Common myeloid progenitor, CD34-positive (primary cell): ENCODE measurements around the gene AKAP1.

Experiments used
- CTCF ChIA-PET: fragments of 350-600 bp; sonication (Branson Sonifier 250); formaldehyde crosslinking; loops from one replicate; lab custom pipeline; 2021; ENCODE audit warnings: antibody characterized with exemption; lab: Charles Lee
- POLR2A ChIA-PET: fragments of 350-600 bp; sonication (Branson Sonifier 250); formaldehyde crosslinking; loops from one replicate; lab custom pipeline; 2021; ENCODE audit warnings: antibody characterized with exemption; lab: Charles Lee
- DNase-seq, 3 donors: peaks; one replicate each; pipeline versions ENCODE4 v3.0.0 to v3.0.0-alpha.2; 2013
- H3K27ac ChIP-seq, 2 experiments: 1 replicate in 1 of 2; 2 replicates in 1 of 2; pipeline ENCODE4 v1.7.0; 2013; ENCODE audit warnings: inconsistent platforms in 2 of 2, low read length in 2 of 2, mild to moderate bottlenecking in 2 of 2, low read depth in 1 of 2, moderate library complexity in 1 of 2; ENCODE audit not compliant: severe bottlenecking in 2 of 2, insufficient read depth in 1 of 2, poor library complexity in 1 of 2
- H3K27me3 ChIP-seq, 5 experiments: replicated peaks in 2 of 5; 1 replicate in 3 of 5; 2 replicates in 2 of 5; pipeline versions ENCODE4 v1.6.1 to v1.7.0; 2013; ENCODE audit warnings: low read length in 4 of 5, mild to moderate bottlenecking in 2 of 5, moderate library complexity in 2 of 5, inconsistent platforms in 1 of 5; ENCODE audit not compliant: insufficient read depth in 5 of 5, control insufficient read depth in 4 of 5
- H3K36me3 ChIP-seq, 4 experiments: 1 replicate in 2 of 4; 2 replicates in 2 of 4; pipeline versions ENCODE4 v1.6.1 to v1.7.0; 2013; ENCODE audit warnings: low read length in 3 of 4, control low read depth in 1 of 4, mild to moderate bottlenecking in 1 of 4; ENCODE audit not compliant: control insufficient read depth in 4 of 4, insufficient read depth in 4 of 4
- H3K4me1 ChIP-seq, 4 experiments: 1 replicate in 3 of 4; 2 replicates in 1 of 4; pipeline versions ENCODE4 v1.6.1 to v1.7.1; 2013; ENCODE audit warnings: low read length in 3 of 4, mild to moderate bottlenecking in 3 of 4, control low read depth in 1 of 4, inconsistent platforms in 1 of 4, moderate library complexity in 1 of 4; ENCODE audit not compliant: control insufficient read depth in 4 of 4, insufficient read depth in 4 of 4; ENCODE audit errors: control extremely low read depth in 1 of 4
- H3K4me3 ChIP-seq, 7 experiments: 1 replicate in 4 of 7; 2 replicates in 3 of 7; pipeline versions ENCODE4 v1.5.1 to v1.7.0; 2013; ENCODE audit warnings: mild to moderate bottlenecking in 7 of 7, low read length in 6 of 7, moderate library complexity in 6 of 7, inconsistent platforms in 2 of 7, low read depth in 2 of 7, control low read depth in 1 of 7; ENCODE audit not compliant: insufficient read depth in 4 of 7, control insufficient read depth in 1 of 7; ENCODE audit errors: extremely low read depth in 1 of 7
- H3K9me3 ChIP-seq, 5 experiments: 1 replicate in 4 of 5; 2 replicates in 1 of 5; pipeline versions ENCODE4 v1.6.1 to v1.7.1; 2013; ENCODE audit warnings: low read length in 4 of 5, mild to moderate bottlenecking in 2 of 5, inconsistent platforms in 1 of 5, low read depth in 1 of 5, moderate library complexity in 1 of 5; ENCODE audit not compliant: control insufficient read depth in 4 of 5, insufficient read depth in 2 of 5; ENCODE audit errors: control extremely low read depth in 1 of 5
- WGBS: methylation state at CpG from one replicate; pipeline ENCODE4 v1.1.5; 2013; ENCODE audit not compliant: insufficient coverage; 5-methylcytosine and 5-hydroxymethylcytosine counted together

Gene AKAP1

DNA sequence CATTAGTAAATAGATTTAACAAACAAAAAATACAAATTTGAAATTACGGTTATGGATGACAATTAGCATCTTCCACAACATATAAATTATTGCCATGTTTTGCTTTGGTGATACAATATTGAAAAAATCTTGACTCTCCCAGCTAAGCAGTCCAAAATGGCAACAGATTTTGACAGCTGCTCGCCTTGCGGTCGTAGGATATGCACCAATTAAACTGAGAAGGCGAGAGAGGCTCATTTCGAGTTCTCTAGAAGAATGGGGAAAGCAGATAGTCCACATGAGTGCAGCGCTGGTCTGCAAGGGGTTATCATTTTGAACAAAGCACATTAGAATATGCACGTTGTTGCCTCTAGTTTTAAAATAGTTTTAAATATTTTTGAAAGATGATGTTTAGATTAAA, 55.3 kb downstream of the AKAP1 start:
- no peaks in the 10 kb centered on the region for H3K9me3 ChIP-seq
- POLR2A ChIA-PET = no interaction called here
- no peaks in the 10 kb centered on the region for H3K27me3 ChIP-seq
- DNase-seq = no peak
- CTCF ChIA-PET = no interaction called here
- H3K4me3 ChIP-seq = no peak overlapping the region
- peaks cover 0 to 14% (median 13%) of the 10 kb centered on the region in 4 experiments for H3K4me1 ChIP-seq
- WGBS = 92% methylated on average over 7 of the region's 8 CpGs
- H3K27ac ChIP-seq = no peak overlapping the region
- no peaks in the 10 kb centered on the region for H3K36me3 ChIP-seq

DNA sequence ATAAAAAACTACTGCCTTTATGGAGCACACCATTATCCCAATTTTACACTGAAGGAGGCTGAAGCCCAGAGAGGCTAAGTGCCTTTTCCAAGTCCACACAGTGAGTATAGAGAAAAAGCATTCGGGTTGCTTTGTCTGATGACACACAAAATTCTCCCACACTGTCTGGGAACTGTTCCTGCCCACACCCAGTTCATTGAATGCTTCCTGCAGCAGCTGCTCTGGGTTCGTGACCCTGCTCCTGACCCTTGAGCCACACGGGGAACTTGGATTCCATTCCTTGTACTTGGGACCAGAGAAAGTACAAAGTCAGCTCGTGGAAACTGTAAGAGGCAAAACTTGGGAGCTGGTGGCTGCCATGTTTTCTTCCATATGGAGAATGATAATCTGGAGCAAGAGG, 57.9 kb downstream of the AKAP1 start:
- Histone ChIP-seq H3K4me1 (no peaks in the 10 kb centered on the region), H3K4me3 (no peak overlapping the region), H3K9me3 (no peaks in the 10 kb centered on the region), H3K36me3 (no peaks in the 10 kb centered on the region), H3K27ac (no peak overlapping the region), H3K27me3 (no peaks in the 10 kb centered on the region)
- ChIA-PET CTCF (interaction anchor here (1.3 kb wide), 1 partner anchor 13 kb away, joined by 6 read pairs; no protein-coding TSS in a partner anchor), POLR2A (no interaction called here)
- 100% methylated on average over 4 of the region's 4 CpGs for WGBS
- DNase-seq = no peak

DNA sequence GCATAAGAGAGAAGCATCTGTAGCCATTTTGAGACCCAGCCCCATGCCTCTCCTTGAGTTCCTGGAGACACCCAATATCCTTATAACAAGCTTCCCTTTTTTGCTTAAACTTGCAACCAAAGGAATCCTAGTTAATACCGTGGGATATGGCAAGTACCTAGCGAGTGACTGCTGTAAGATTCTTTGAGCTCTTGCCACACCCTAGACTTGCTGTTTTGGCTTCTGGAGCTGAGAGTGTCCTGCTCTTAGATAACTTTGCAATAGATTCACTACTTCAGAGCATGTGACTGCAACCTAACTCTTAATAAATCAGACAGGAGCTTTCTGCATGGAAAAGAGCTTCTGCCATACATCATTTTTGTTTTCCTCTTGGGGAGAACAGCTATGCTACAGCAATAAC, 58.3 kb downstream of the AKAP1 start:
- ChIA-PET CTCF (interaction anchor here (1.3 kb wide), 1 partner anchor 14 kb away, joined by 6 read pairs; no protein-coding TSS in a partner anchor), POLR2A (no interaction called here)
- no peaks in the 10 kb centered on the region for H3K27me3 ChIP-seq
- H3K27ac ChIP-seq = no peak overlapping the region
- H3K36me3 ChIP-seq = no peaks in the 10 kb centered on the region
- DNase-seq = no peak
- 75% methylated on average over 2 of the region's 2 CpGs for WGBS
- no peaks in the 10 kb centered on the region for H3K4me1 ChIP-seq
- no peaks in the 10 kb centered on the region for H3K9me3 ChIP-seq
- no peak overlapping the region for H3K4me3 ChIP-seq

DNA sequence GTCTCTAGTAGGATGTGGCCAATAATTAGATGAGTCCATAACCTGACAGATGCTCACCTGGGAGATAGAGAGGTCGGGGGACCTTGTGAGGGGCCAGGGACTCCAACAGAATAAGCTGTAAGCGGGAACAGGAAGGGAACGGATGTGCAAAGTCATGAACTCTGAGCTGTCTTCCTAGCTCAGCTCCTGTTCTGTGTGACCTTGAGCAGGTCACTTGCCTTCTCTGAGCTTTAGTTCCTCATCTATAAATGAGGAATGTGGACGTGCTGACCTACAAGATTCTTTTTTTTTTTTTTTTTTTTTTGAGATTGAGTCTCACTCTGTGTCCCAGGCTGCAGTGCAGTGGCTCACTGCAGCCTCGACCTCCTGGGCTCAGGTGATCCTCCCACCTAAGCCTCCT, 58.9 kb downstream of the AKAP1 start:
- no peak for DNase-seq
- Histone ChIP-seq H3K4me3 (no peak overlapping the region), H3K4me1 (no peaks in the 10 kb centered on the region), H3K27me3 (no peaks in the 10 kb centered on the region), H3K27ac (no peak overlapping the region), H3K36me3 (no peaks in the 10 kb centered on the region), H3K9me3 (peaks cover 0 to 4% (median 0%) of the 10 kb centered on the region in 5 experiments)
- CTCF ChIA-PET = interaction anchor here (1.3 to 1.4 kb wide), 2 partner anchors 8 to 14 kb away, joined by 6 read pairs; no protein-coding TSS in a partner anchor
- WGBS = 97% methylated on average over 4 of the region's 5 CpGs
- POLR2A ChIA-PET = no interaction called here

DNA sequence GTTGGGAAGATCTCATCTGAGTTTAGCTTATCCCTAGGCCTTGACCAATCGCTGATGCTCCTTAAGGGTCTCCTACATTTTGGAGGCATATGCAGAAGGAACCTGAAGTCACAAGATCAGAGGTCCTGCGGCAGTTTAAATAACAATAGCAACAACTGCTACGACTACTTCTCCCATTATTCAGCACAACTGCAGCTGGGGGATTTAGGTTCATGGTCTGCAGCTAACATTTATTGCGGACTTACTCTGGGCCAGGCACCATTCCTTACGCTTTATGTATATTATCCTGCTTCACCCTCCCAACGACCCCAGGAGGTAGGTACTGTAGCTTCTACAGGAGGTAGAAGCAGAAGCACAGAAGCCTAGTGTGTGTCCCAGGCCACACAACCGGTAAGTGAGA, 59.5 kb downstream of the AKAP1 start:
- DNase-seq = no peak
- ChIA-PET CTCF (interaction anchor here (1.4 kb wide), 1 partner anchor 9 kb away, joined by 6 read pairs; no protein-coding TSS in a partner anchor), POLR2A (no interaction called here)
- H3K27me3 ChIP-seq = no peaks in the 10 kb centered on the region
- H3K9me3 ChIP-seq = peaks cover 0 to 6% (median 5%) of the 10 kb centered on the region in 5 experiments
- no peaks in the 10 kb centered on the region for H3K36me3 ChIP-seq
- no peaks in the 10 kb centered on the region for H3K4me1 ChIP-seq
- H3K4me3 ChIP-seq = no peak overlapping the region
- no peak overlapping the region for H3K27ac ChIP-seq
- WGBS = 91% methylated on average over 4 of the region's 7 CpGs

GRCh38 chr17:57145347-57145746, 60.3 kb downstream of the AKAP1 start:
- Histone ChIP-seq H3K4me1 (no peaks in the 10 kb centered on the region), H3K4me3 (no peak overlapping the region), H3K27me3 (no peaks in the 10 kb centered on the region), H3K9me3 (peaks cover 0 to 6% (median 5%) of the 10 kb centered on the region in 5 experiments), H3K27ac (no peak overlapping the region), H3K36me3 (no peaks in the 10 kb centered on the region)
- POLR2A ChIA-PET = no interaction called here
- CTCF ChIA-PET = interaction anchor here (1.4 kb wide), 1 partner anchor 10 kb away, joined by 6 read pairs; no protein-coding TSS in a partner anchor
- 92% methylated on average over 4 of the region's 5 CpGs for WGBS
- DNase-seq = no peak

DNA sequence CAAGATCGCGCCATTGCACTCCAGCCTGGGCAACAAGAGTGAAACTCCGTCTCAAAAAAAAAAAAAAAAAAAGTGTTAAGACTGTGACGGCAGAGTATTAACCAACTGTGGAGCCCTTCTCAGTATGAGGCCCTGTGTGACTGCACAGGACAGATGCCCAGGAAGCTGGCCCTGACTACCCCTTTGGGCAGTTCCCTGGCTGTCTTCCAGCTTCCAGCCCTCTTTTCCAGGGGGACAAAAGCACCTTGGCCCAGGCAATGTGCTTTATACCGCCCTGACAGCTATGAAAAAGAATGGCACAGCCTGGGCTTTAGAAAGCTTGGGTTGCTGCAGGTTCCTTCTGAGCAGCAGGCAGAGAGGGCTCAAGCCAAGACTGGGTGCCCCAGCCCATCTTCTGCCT, 61.2 kb downstream of the AKAP1 start:
- H3K4me3 ChIP-seq = no peak overlapping the region
- H3K27ac ChIP-seq = no peak overlapping the region
- H3K4me1 ChIP-seq = no peaks in the 10 kb centered on the region
- no peak for DNase-seq
- ChIA-PET POLR2A (no interaction called here), CTCF (interaction anchor here (1.4 kb wide), 1 partner anchor 10 kb away, joined by 3 read pairs; no protein-coding TSS in a partner anchor)
- WGBS = 100% methylated on average over 4 of the region's 5 CpGs
- no peaks in the 10 kb centered on the region for H3K27me3 ChIP-seq
- peaks cover 0 to 6% (median 5%) of the 10 kb centered on the region in 5 experiments for H3K9me3 ChIP-seq
- H3K36me3 ChIP-seq = no peaks in the 10 kb centered on the region
